ENCODE data around the gene RBM42.
A peak's percentile ranks its signal among the peaks of the same experiment; 100 is the strongest.
"Not testable (repeated sequence)": the region's sequence is repeated elsewhere in the genome, so short reads cannot be mapped to it uniquely, and the experiment has no call there.

Gene RBM42

GRCh38 chr19:35628565-35629331 lies at the start of gene RBM42:
RBM42 (plus strand) TSS chr19:35629036; CDS start chr19:35629154, 118 bp downstream.
- peak; percentile 99 for DNase-seq

GRCh38 chr19:35582760-35583159 lies 46.1 kb upstream of the RBM42 start:
- DNase-seq, result no peak

GRCh38 chr19:35585848-35586247 lies 43.0 kb upstream of the RBM42 start, which contains the start of gene PMIS2:
PMIS2 (plus strand) TSS chr19:35586173; CDS start chr19:35586260, 87 bp downstream.
- no peak for DNase-seq

- no peak for DNase-seq
These were observed 41.5 kb upstream of the RBM42 start for GRCh38 chr19:35587321-35587720.

- no peak for DNase-seq
These were observed 38.0 kb upstream of the RBM42 start for GRCh38 chr19:35590875-35591274.

- peak; percentile 43 for DNase-seq
These were observed 36.6 kb upstream of the RBM42 start for GRCh38 chr19:35592226-35592625.

- DNase-seq, result not testable (repeated sequence)
These were observed 33.8 kb upstream of the RBM42 start for GRCh38 chr19:35595026-35595425.

- no peak for DNase-seq
These were observed 32.9 kb upstream of the RBM42 start for GRCh38 chr19:35595928-35596327.

GRCh38 chr19:35596366-35596999 lies 32.4 kb upstream of the RBM42 start:
- peak; percentile 9 for DNase-seq

GRCh38 chr19:35601971-35602370 lies 26.9 kb upstream of the RBM42 start:
- DNase-seq, result no peak

- DNase-seq, result not testable (repeated sequence)
These were observed 24.4 kb upstream of the RBM42 start for GRCh38 chr19:35604436-35604835.

- not testable (repeated sequence) for DNase-seq
These were observed 21.7 kb upstream of the RBM42 start for GRCh38 chr19:35607170-35607569.

GRCh38 chr19:35607661-35608060 lies 21.2 kb upstream of the RBM42 start:
- no peak for DNase-seq

- peak; percentile 22 for DNase-seq
These were observed 20.6 kb upstream of the RBM42 start for GRCh38 chr19:35608251-35608650.

- DNase-seq, result peak; percentile 56
These were observed 18.9 kb upstream of the RBM42 start for GRCh38 chr19:35609851-35610353.

- DNase-seq, result no peak
These were observed 16.6 kb upstream of the RBM42 start for GRCh38 chr19:35612224-35612558.

- peak; percentile 95 for DNase-seq
These were observed 16.1 kb upstream of the RBM42 start, which contains the start of gene HAUS5 for GRCh38 chr19:35612559-35613321. HAUS5 (plus strand) TSS chr19:35612735; CDS start chr19:35612795, 60 bp downstream.

GRCh38 chr19:35613574-35613973 lies 15.3 kb upstream of the RBM42 start:
- no peak for DNase-seq

- DNase-seq, result no peak
These were observed 13.8 kb upstream of the RBM42 start for GRCh38 chr19:35615036-35615435.

GRCh38 chr19:35618857-35619256 lies 10.0 kb upstream of the RBM42 start:
- no peak for DNase-seq

GRCh38 chr19:35619290-35619923 lies 9.4 kb upstream of the RBM42 start:
- no peak for DNase-seq

- DNase-seq, result no peak
These were observed 8.8 kb upstream of the RBM42 start for GRCh38 chr19:35620001-35620400.

- DNase-seq, result no peak
These were observed 7.1 kb upstream of the RBM42 start for GRCh38 chr19:35621708-35622107.
